Stimulated activated CD4-positive, alpha-beta T cell treated with anti-CD3 and anti-CD28 coated beads, Interleukin-12 subunit alpha, Interleukin-12 subunit beta, amount 100 ng/mL, for 24 hours (primary cell): ENCODE data around the gene TUBA4A.

Experiments used
- DNase-seq, 2 experiments: peaks; one replicate each; pipeline ENCODE4 v3.0.0-alpha.2; 2020; ENCODE audit warnings: low read depth in 2 of 2

Gene TUBA4A

GRCh38 chr2:219286436-219287115 is 32.9 kb upstream of the TUBA4A start:
- no peak for DNase-seq

DNA sequence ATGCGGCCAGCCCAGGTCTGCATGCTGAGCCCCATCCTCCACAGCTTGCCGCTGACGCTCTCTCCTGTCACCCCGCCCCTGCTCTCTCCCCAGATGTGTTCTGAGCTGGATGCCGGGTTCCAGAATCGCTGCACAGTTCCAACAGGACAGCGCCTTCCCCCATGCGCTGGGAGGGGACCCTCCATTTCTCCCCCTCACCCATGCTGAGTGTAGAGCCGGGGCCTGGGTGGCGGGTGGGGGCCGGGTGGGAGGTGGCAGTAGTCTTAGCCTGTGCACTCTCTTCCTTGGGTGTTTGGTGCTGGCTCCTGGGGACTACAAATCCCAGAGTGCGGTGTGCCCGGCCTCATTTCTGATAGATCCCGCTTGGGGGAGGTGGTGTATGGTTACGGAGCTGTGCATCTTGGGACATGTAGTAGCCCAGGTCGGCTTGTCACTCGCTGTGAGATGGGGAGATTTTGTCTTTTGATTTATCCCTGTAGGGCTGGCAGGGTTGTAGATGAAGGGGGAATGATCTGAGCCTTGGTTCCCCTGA is 32.2 kb upstream of the TUBA4A start:
- no peak for DNase-seq

- no peak for DNase-seq
Observed at GRCh38 chr2:219285373-219285735, 31.6 kb upstream of the TUBA4A start.

GRCh38 chr2:219284501-219285372 is 31.0 kb upstream of the TUBA4A start:
- DNase-seq = no peak

DNA sequence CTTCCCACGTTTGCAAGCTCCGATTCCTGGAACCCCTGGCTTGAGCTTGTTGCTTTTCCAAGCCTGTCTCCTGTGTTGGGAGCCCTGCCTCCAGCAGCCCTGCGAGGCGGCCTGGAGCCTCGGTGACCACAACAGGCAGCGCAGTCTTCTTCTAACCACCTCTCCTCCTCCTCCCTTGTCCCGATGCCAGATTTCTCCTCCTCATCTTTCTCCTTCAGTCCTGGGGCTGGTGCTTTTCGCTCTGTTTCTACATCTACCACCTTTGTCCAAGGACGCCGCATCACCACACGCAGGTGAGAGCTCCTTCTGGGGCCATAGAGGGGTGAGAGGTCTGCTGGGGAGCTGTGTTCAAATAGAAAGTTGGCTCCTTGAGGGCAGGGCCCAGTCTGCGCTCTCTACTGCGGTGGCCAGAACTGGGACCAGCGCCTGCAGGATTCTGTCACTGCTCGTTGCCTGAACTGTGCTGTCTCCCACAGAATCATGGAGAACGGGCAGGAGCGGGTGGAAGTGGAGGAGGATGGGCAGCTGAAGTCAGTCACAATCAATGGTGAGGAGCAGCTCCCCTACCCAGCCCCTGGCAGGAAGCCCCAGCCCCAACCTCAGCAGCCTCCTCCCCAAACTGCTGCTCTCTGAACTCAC is 29.3 kb upstream of the TUBA4A start:
- DNase-seq = no peak

DNA sequence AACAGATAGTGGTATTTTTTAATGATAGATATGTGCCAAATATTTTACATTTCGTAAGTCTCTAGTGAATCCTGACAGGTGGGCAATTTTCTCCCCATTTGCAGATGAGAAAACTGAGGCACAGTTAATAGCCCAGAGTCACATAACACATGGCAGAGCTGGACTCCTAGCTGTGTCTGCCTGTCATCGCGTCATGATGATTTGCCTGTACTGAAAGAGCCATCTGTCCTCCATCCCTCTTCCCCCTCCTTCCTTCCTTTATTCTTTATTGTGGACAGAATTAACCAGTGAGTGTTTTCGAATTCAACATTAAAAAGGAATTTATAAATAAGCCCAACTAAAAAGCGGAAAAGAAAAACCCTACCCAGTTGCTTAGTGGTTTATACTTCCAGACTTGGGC is 28.7 kb upstream of the TUBA4A start:
- no peak for DNase-seq

GRCh38 chr2:219281588-219281987 is 27.9 kb upstream of the TUBA4A start:
- no peak for DNase-seq

- DNase-seq = no peak
Observed at GRCh38 chr2:219280651-219281050, 26.9 kb upstream of the TUBA4A start.

- DNase-seq = no peak
Observed at GRCh38 chr2:219279916-219280516, 26.3 kb upstream of the TUBA4A start.

DNA sequence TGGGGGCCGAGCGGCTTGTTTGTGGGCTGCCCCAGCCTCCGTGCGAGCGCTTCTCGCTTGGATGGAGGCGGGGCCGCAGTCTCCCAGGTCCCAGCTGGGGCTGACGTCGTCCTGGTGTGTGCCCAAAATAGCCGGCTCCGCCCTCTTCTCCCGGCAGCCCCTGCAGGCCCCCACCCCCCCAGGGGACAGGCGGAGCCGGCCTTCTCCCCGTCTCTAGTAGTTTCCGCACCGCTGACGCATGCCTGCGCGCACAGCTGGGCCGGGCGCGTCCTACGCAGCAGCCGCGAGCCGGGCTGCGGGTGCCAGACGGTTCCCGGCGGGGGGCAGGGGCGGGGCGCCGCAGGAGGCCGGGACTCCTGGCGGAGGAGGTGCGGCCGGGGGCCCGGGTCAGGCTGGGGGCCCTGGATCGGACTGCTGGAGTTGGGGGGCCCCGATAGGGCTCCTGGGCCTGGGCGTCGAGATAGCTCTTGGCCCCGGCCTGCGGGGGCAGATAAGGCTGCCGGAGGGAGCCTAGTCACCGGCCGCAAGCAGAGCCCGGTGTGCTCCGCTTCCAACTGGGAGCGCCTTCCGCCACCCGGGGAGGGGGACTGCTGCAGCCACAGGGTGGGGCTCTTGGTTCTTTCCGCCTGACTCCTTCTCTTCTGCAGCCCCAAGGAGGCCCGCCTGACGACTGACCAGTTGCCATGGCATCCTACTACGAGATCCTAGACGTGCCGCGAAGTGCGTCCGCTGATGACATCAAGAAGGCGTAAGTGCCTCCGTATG is 25.6 kb upstream of the TUBA4A start, which contains the start of gene DNAJB2:
Gene DNAJB2 (plus strand): TSS at position 216 of the 765 bp plus-strand sequence. CDS start 468 bp downstream, at position 684.
- DNase-seq = peak; percentile 98

- DNase-seq = no peak
Observed at GRCh38 chr2:219278655-219279150, 25.0 kb upstream of the TUBA4A start.

DNA sequence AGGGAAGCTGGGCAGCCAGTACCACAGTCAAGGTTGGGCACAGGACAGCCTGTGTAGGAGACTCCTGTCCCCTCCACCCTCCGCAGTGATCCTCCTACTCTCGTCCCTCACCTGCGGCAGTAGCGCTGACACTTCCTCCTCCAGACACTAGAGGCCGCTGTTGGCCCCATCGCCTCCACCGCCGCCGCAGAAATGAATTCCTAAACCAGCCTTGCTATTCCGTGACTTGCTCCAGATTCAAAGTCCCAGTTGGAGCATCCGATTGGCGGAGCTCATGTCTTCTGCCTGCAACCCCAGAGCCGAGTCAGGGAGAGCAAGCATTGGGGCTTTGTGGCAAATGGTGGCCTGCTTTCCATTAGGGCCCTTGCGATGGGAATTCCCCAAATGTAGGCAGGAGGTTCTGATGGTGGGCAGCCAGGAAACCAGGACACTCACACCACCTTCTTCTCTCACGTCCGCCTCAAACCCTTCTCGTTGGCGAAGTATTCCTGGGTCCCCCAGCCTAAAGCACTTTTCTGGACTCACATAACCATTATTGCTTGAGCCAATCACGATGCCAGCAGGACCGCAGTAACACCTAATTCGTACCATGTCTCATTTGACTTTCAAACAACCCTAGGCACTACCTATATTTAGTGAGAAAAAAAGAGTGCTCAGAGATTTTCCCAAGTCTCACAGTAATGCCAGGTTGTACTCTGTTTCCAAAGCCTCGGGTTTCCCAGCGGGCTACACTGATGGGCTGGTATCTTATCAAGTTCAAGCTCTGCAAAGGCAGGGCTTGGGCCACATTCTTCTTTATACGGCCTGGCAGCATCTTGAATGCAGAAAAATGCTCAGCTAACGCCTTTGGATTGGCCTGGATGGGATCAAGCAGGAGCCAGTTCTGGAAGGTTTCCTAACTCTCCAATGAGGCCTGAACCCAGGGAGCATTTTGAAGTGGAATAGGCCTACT is 24.3 kb upstream of the TUBA4A start:
- peak; percentile 67 to 69 for DNase-seq

GRCh38 chr2:219274361-219274921 is 20.7 kb upstream of the TUBA4A start:
- DNase-seq = no peak

DNA sequence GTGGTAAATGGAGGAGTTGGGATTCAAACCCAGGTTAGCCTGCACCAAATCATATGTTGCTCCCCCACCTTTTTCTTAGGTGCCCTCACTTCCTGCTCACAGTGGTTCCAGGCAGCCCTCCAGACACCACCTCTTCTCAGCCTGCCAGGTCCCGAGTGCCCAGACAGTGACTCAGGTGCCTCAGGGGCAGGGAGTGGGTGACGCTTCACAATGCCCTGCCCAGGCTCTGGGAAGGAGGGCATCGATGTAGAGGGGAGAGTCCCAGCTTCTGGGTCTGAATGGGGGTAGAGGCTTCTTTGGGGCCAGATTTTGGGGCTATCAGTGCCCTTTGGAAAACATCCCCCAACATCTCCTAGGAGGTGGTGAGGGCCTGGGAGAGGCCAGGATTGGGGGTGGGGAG is 20.2 kb upstream of the TUBA4A start:
- no peak for DNase-seq

GRCh38 chr2:219272995-219273394 is 19.3 kb upstream of the TUBA4A start:
- DNase-seq = no peak

GRCh38 chr2:219272356-219272755 is 18.6 kb upstream of the TUBA4A start:
- no peak for DNase-seq

DNA sequence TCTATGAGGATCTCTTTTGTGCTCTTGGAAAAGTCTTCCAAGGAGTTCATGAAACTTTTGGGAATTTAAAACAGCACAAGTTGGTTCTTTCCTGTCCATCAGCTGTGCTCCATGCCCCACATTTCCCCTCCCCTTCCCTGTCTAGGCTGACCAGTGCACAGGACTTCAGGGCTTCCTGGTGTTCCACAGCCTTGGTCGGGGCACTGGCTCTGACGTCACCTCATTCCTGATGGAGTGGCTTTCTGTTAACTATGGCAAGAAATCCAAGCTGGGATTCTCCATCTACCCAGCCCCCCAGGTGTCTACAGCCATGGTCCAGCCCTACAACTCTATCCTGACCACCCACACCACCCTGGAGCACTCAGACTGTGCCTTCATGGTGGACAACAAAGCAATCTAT is 17.3 kb upstream of the TUBA4A start:
- no peak for DNase-seq

DNA sequence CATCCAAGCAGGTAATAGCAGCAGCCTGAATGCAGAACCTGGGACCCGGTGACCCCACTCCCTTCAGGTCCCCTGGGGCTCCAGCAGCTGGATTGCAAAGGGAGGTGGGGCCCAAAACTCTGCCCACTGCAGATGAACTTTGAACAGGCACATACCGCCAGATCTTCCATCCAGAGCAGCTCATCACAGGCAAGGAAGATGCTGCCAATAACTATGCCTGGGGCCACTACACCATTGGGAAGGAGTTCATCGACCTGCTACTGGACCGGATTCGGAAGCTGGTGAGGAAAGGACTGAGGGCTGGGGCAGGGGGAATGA is 16.3 kb upstream of the TUBA4A start:
- no peak for DNase-seq

- no peak for DNase-seq
Observed at GRCh38 chr2:219269362-219270054, 15.8 kb upstream of the TUBA4A start.
